CD4-positive, alpha-beta T cell (primary cell): ENCODE data around the gene ITGAD. TPM values are rescaled to one million over a fixed set of nuclear protein-coding genes. Genes with fewer than 3 reads are reported as not detected.
"Not testable (repeated sequence)": the region's sequence is repeated elsewhere in the genome, so short reads cannot be mapped to it uniquely, and the experiment has no call there.

Experiments used
- ATAC-seq: fragments of 200-7000 bp; cut with Tn5 transposase; one replicate; pipeline ENCODE4 v1.10.0; 2022; ENCODE audit warnings: mild to moderate bottlenecking; ENCODE audit not compliant: poor library complexity
- CTCF ChIA-PET: fragments of 350-600 bp; sonication (Branson Sonifier 250); formaldehyde crosslinking; loops from one replicate; lab custom pipeline; 2021; ENCODE audit warnings: antibody characterized with exemption, inconsistent platforms; lab: Charles Lee
- POLR2A ChIA-PET: fragments of 350-600 bp; sonication (Branson Sonifier 250); formaldehyde crosslinking; loops from one replicate; lab custom pipeline; 2021; ENCODE audit warnings: antibody characterized with exemption, inconsistent platforms; lab: Charles Lee
- DNase-seq, 14 experiments: peaks; one replicate each; pipeline ENCODE4 v3.0.0-alpha.2; 2013 to 2020; ENCODE audit warnings: mixed read lengths in 2 of 14
- H3K27ac ChIP-seq, 2 donors: one replicate each; pipeline versions ENCODE4 v1.5.1 to v1.7.0; 2013; ENCODE audit warnings: low read length in 2 of 2, low read depth in 1 of 2, mild to moderate bottlenecking in 1 of 2
- H3K27me3 ChIP-seq, 2 experiments: 1 replicate in 1 of 2; 2 replicates in 1 of 2; pipeline versions ENCODE4 v1.6.1 to v1.7.0; 2013; ENCODE audit warnings: low read length in 2 of 2, control low read depth in 1 of 2, mild to moderate bottlenecking in 1 of 2, moderate library complexity in 1 of 2; ENCODE audit not compliant: insufficient read depth in 2 of 2, control insufficient read depth in 1 of 2
- H3K36me3 ChIP-seq: one replicate; pipeline ENCODE4 v1.6.1; 2013; ENCODE audit warnings: low read length, control low read depth; ENCODE audit not compliant: insufficient read depth
- H3K4me1 ChIP-seq: one replicate; pipeline ENCODE4 v1.6.1; 2013; ENCODE audit warnings: low read length, control low read depth; ENCODE audit not compliant: insufficient read depth
- H3K4me3 ChIP-seq: one replicate; pipeline ENCODE4 v1.5.1; 2013; ENCODE audit warnings: mild to moderate bottlenecking, low read length, moderate library complexity
- H3K9me3 ChIP-seq, 2 experiments: 1 replicate in 1 of 2; 2 replicates in 1 of 2; pipeline versions ENCODE4 v1.6.1 to v1.7.0; 2013; ENCODE audit warnings: low read length in 2 of 2, mild to moderate bottlenecking in 2 of 2, control low read depth in 1 of 2, moderate library complexity in 1 of 2; ENCODE audit not compliant: control insufficient read depth in 1 of 2, insufficient read depth in 1 of 2
- H3K27ac Mint-ChIP-seq: one replicate; pipeline ENCODE4 v1.8.0; 2020; ENCODE audit warnings: mixed read lengths
- H3K27me3 Mint-ChIP-seq: one replicate; pipeline ENCODE4 v1.8.0; 2021; ENCODE audit warnings: mixed read lengths
- H3K36me3 Mint-ChIP-seq: one replicate; pipeline ENCODE4 v1.8.0; 2021; ENCODE audit warnings: low read depth, mixed read lengths
- H3K4me1 Mint-ChIP-seq: one replicate; pipeline ENCODE4 v1.8.0; 2021; ENCODE audit warnings: low read depth, mixed read lengths
- H3K4me3 Mint-ChIP-seq: one replicate; pipeline ENCODE4 v1.8.0; 2020; ENCODE audit warnings: mild to moderate bottlenecking, mixed read lengths
- H3K9me3 Mint-ChIP-seq: one replicate; pipeline ENCODE4 v1.8.0; 2020; ENCODE audit warnings: mixed read lengths
- CTCF ChIP-seq: fragments of 200-600 bp; IDR thresholded peaks from one replicate; pipeline ENCODE4 v1.8.0; 2022; ENCODE audit warnings: antibody characterized with exemption, mild to moderate bottlenecking
- intact Hi-C, 2 experiments: fragments of 100-400 bp; cut with DNase I in 1 of 2; cut with micrococcal nuclease in 1 of 2; formaldehyde crosslinking; loops; one replicate each; pipeline versions ENCODE4 v1.15.1 to v1.9.0; 2023 to 2025; cut with DNase I, micrococcal nuclease
- total RNA-seq, 174 experiments: library from RNA in 2 of 174; stranded (reverse) in 2 of 174; gene quantifications; one replicate each; pipeline ENCODE4 v1.2.3 and lab custom pipeline; 2021 to 2026

ITGAD gene
- total RNA-seq, 2 experiments from 2014 or later: not detected

DNA sequence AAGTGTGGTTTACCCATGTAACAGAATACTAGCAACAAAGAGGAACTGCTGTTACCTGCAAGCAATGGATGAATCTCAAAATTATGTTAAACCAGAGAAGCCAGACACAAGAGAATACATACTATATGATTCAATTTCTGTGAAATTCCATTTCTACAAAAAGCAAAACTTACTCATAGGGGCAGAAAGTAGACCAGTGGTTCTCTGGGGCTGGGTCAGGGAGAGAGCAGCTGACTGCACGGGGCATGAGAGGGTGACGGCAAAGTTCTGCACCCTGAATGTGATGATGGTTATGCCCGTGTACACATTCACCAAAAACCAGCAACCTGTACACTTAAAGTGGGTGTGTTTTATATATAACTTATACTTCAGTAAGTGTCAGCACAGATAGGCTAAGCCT, 46.4 kb downstream of the ITGAD start:
- Mint-ChIP-seq H3K9me3 (no peaks in the 10 kb centered on the region), H3K4me3 (no peak overlapping the region), H3K27me3 (no peaks in the 10 kb centered on the region), H3K27ac (no peak overlapping the region), H3K4me1 (peaks cover 10% of the 10 kb centered on the region), H3K36me3 (no peaks in the 10 kb centered on the region)
- H3K4me1 ChIP-seq: peaks cover 14% of the 10 kb centered on the region
- POLR2A ChIA-PET: interaction anchor here (0.6 kb wide), 1 partner anchor 262 kb away, joined by 3 read pairs; no protein-coding TSS in a partner anchor
- CTCF ChIA-PET: no interaction called here
- no peak for TF ChIP-seq CTCF
- DNase-seq (no peak), ATAC-seq (no peak)
- no peak overlapping the region for H3K4me3 ChIP-seq
- no peaks in the 10 kb centered on the region for H3K36me3 ChIP-seq
- H3K9me3 ChIP-seq: no peaks in the 10 kb centered on the region
- no peak overlapping the region for H3K27ac ChIP-seq
- intact Hi-C loops: no loop called here
- no peaks in the 10 kb centered on the region for H3K27me3 ChIP-seq

- H3K4me1 Mint-ChIP-seq: peaks cover 10% of the 10 kb centered on the region
Observed at GRCh38 chr16:31440516-31441184, 47.5 kb downstream of the ITGAD start.

DNA sequence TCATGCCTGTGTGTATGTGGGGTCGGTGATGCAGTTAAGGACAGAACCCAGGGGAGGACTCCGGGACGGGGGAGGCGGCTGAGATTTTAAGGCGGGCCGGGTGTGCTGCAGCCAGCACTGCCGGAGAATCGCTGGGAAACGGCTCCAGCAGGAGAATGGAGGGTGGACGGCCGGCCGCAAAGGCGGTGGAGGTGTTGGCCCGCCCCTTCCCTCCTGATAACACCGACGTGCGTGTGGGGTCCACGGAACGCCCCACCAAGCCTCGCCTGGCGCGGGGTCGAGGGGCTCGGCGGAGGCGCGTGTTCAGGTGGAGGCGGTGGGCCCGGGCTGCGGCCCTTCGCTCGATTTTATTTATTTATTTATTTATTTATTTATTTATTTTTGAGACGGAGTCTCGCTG, 48.8 kb downstream of the ITGAD start:
- DNase-seq (peak in 1 of 14 experiments; percentile 22), ATAC-seq (no peak)
- Mint-ChIP-seq H3K36me3 (no peaks in the 10 kb centered on the region), H3K9me3 (no peaks in the 10 kb centered on the region), H3K27ac (no peak overlapping the region), H3K4me3 (peak overlapping the region; percentile 87), H3K27me3 (no peaks in the 10 kb centered on the region), H3K4me1 (peaks cover 10% of the 10 kb centered on the region)
- Histone ChIP-seq H3K36me3 (no peaks in the 10 kb centered on the region), H3K9me3 (no peaks in the 10 kb centered on the region), H3K27ac (no peak overlapping the region), H3K4me3 (no peak overlapping the region), H3K4me1 (peaks cover 14% of the 10 kb centered on the region), H3K27me3 (no peaks in the 10 kb centered on the region)
- ChIA-PET POLR2A (interaction anchor here (1.0 to 2.1 kb wide), 3 partner anchors 10 to 432 kb away, joined by 3 to 7 read pairs (median 4); partner anchors contain the start of gene ZNF267), CTCF (interaction anchor here (0.8 to 2.3 kb wide), 5 partner anchors 9 to 35 kb away, joined by 3 to 13 read pairs (median 3); no protein-coding TSS in a partner anchor)
- intact Hi-C loops: loop anchor here (5.0 to 10.0 kb wide), 2 partner anchors 237 to 240 kb away; partner anchors contain the start of gene PYCARD (in 2 of the 2)
- no peak for TF ChIP-seq CTCF

More at GRCh38 chr16:31440516-31441184, 47.5 kb downstream of the ITGAD start:
- no peaks in the 10 kb centered on the region for H3K36me3 ChIP-seq
- H3K4me1 ChIP-seq: peaks cover 14% of the 10 kb centered on the region
- H3K9me3 ChIP-seq: no peaks in the 10 kb centered on the region
- Mint-ChIP-seq H3K9me3 (no peaks in the 10 kb centered on the region), H3K36me3 (no peaks in the 10 kb centered on the region), H3K27me3 (no peaks in the 10 kb centered on the region), H3K27ac (no peak overlapping the region), H3K4me3 (peak overlapping the region; percentile 1)
- ATAC-seq (no peak), DNase-seq (no peak)
- H3K27ac ChIP-seq: no peak overlapping the region
- no peaks in the 10 kb centered on the region for H3K27me3 ChIP-seq
- no peak overlapping the region for H3K4me3 ChIP-seq
- CTCF ChIA-PET: interaction anchor here (0.9 to 1.2 kb wide), 2 partner anchors 15 to 299 kb away, joined by 3 read pairs; no protein-coding TSS in a partner anchor
- POLR2A ChIA-PET: no interaction called here
- no peak for TF ChIP-seq CTCF
- intact Hi-C loops: loop anchor here (5.0 to 10.0 kb wide), 2 partner anchors 236 to 238 kb away; partner anchors contain the start of gene PYCARD (in 2 of the 2)

GRCh38 chr16:31445931-31446330, 52.8 kb downstream of the ITGAD start:
- H3K27ac ChIP-seq, H3K4me3 ChIP-seq, H3K36me3 Mint-ChIP-seq, H3K9me3 Mint-ChIP-seq, H3K27ac Mint-ChIP-seq, CTCF ChIA-PET, ATAC-seq, H3K27me3 ChIP-seq, DNase-seq, H3K36me3 ChIP-seq, POLR2A ChIA-PET, H3K27me3 Mint-ChIP-seq, H3K9me3 ChIP-seq: not testable (repeated sequence)
- intact Hi-C loops: loop anchor here in 1 of 2 experiments (10.0 kb wide), 1 partner anchor 241 kb away; the partner anchor contains the start of gene PYCARD
- Mint-ChIP-seq H3K4me1 (peaks cover 10% of the 10 kb centered on the region), H3K4me3 (peak overlapping the region; percentile 15)
- peaks cover 16% of the 10 kb centered on the region for H3K4me1 ChIP-seq
